H4 (cell line): ENCODE data around the gene OR2B3. TPM values are rescaled to one million over a fixed set of nuclear protein-coding genes. Genes with fewer than 3 reads are reported as not detected.
"Not testable (repeated sequence)": the region's sequence is repeated elsewhere in the genome, so short reads cannot be mapped to it uniquely, and the experiment has no call there.

Experiments
- DNase-seq: peaks from one replicate; pipeline ENCODE4 v3.0.0-alpha.2; 2015; ENCODE audit warnings: low spot score
- total RNA-seq: library from RNA; depleted of rRNA; stranded (reverse); fragments of >200 nt; shearing (Covaris generic); gene quantifications from 2 replicates; pipeline ENCODE4 v1.2.3, GENCODE V29; 2014; rRNA removed

The OR2B3 gene, protein sequence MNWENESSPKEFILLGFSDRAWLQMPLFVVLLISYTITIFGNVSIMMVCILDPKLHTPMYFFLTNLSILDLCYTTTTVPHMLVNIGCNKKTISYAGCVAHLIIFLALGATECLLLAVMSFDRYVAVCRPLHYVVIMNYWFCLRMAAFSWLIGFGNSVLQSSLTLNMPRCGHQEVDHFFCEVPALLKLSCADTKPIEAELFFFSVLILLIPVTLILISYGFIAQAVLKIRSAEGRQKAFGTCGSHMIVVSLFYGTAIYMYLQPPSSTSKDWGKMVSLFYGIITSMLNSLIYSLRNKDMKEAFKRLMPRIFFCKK
- not detected in 2 replicates for total RNA-seq

DNA sequence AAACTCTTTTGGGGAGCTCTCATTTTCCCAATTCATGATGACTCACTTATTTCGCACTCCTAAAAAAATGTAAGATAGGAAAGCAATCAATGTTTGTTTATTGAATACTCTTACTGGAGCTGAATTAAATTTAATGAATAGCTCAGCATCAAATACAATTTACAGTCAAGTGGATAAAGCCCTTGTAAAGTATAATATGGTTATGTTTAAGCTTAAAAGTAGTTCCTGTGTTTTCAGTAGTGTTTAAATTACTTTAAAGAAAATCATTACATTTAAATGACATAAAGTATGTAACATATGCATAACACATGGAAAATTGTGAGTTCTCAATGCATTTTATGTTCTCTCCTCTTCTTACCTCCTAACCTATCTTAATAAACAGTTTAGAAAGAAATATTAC is at the start of gene OR2B3:
Gene OR2B3 (minus strand): TSS at position 101 of the 400 bp plus-strand sequence. CDS start 65 bp downstream, at position 36.
- no peak for DNase-seq

DNA sequence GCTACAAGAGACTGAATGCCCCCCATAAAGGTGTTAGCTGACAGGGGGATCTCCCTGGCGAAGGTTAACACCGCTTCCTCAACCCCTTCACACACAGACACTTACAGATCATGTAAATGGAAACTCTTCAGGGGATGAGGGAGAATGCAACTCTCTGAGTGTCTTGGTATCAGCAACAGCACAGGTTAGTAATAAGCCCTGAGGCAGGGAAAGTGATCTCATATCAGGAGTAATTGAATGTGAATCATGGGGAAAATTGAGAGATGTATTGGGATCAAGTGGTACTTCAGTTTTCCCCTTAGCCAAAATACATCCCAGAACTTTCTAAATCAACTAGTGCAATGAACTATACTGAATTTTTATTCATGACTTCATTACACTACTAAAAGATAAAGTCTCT is 44.6 kb upstream of the OR2B3 start:
- DNase-seq = no peak

DNA sequence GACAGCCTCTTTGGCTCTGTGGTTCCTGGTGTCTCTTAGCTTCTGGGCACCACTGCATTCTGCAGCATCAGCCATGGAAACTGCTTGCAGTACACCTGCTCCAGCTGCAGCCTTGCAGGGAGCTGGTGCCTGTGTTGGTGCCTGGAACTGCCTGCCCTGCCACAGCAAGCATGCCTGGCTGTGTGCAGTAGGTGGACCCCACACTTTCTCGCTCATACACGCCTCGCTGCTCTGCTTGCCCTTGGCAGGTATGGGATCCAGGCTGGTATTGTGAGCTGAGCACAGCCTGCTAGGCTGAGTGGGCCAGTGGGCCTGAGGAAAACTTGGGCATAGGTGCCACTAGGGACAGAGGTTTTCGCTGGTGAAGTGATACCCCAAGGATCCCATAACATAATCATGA is 43.5 kb upstream of the OR2B3 start:
- DNase-seq = no peak

DNA sequence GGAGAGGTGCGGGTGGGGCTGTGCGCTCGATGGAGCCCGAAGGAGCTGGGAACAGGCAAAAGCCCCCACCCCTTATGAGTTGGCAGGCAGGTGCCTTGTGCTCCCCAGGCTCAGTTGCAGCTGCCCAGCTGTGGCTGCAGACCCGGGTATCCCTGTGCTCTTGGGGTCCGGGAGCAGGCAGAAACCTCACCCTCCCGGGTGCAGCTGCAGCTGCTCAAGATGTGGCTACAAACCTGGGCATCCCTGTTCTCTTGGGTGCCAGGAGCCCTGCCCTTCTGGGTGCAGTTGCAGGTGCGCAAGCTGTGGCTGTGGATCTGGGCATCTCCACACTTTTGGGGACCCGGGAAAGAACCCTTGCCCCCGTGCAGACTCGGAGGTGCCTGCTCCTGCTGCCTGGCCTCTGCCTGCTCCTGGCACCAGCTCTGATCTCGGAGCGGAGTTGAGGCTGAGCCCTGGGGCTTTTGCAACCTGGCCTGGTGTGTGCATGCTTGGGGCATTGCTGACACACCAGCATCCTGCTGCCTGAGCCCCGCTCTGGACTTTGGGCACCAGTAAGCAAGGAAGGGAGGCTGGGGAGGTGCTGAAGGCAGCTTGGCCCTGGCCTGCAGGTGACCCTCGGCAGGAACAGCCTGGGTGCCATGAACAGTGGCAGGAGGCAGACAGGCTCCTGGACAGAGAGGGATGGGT is 42.4 kb upstream of the OR2B3 start:
- DNase-seq = no peak

DNA sequence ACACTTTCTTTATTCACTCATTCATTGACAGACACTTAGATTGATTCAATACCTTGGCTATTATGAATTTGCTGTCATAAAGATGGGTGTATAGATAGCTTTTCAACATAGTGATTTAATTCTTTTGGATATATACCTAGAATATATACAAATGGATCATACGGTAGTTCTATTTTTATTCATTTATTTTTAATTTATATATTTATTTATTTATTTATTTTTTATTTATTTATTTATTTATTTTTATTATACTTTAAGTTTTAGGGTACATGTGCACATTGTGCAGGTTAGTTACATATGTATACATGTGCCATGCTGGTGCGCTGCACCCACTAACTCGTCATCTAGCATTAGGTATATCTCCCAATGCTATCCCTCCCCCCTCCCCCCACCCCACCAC is 27.9 kb upstream of the OR2B3 start:
- DNase-seq = not testable (repeated sequence)

DNA sequence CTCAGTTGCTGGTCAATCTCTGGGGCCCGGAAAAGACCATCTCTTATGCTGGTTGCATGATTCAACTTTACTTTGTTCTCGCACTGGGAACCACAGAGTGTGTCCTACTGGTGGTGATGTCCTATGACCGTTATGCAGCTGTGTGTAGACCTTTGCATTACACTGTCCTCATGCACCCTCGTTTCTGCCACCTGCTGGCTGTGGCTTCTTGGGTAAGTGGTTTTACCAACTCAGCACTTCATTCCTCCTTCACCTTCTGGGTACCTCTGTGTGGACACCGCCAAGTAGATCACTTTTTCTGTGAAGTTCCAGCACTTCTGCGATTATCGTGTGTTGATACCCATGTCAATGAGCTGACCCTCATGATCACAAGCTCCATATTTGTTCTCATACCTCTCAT is 25.0 kb upstream of the OR2B3 start:
- no peak for DNase-seq

DNA sequence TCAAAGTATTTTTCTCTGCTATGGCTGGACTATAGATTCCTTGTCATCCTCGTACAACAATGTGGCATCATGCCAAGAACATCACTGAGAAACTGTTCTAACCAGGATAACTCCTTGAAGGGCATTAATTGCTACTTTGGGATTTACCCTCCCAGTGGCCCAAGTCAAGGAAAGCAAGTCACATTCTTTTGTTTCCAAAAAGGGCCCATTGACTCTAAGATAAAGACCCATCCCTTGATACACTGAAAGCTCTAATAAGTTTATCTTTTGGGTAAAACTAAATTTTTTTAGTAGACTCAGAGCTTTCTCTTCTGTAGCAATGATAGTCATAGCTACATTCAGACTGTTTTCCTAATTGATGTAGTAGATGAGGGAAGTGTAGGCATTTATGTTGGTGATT is 20.6 kb upstream of the OR2B3 start, which contains the start of gene OR2J3:
Gene OR2J3 (plus strand): TSS at position 301 of the 400 bp plus-strand sequence. CDS start 3,833 bp downstream, outside the sequence.
- DNase-seq = no peak

DNA sequence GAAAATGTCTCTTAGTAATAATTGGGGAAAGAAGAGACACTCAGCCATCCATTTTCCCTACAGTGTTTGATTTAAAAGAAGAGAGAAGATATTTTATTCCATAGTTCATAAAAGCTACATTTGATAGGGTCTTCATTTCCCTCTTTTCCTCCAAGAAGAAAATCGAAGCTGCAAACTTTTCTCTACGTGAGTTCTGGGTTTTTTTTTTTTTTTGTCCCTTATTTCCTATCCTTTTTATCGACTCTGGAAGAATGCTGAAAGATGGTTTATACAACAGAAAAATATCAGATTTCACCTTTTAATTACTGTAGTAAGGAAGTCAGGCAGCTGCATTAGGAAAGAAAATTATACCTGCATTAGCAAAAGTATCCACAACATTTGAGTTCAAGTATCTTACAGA is 12.1 kb upstream of the OR2B3 start, which contains the start of gene OR2J1:
Gene OR2J1 (plus strand): TSS at position 301 of the 400 bp plus-strand sequence. CDS start 1,453 bp downstream, outside the sequence.
- no peak for DNase-seq

DNA sequence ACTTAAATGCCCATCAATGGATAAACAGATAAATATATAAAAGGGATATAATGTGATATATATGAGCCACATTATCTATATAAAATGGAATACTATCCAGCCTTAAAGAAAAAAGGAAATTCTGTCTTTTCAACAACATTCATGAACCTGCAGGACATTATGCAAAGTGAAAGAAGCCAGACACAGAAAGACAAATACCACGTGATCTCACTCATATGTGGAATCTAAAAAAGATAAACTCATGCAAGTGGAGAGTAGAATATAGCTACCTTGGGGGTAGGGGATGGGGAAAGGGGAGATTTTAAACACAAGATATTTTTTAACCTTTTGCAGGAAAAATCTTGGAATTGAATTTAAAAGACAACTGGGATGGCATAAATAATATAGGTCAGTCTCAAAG is 10.7 kb upstream of the OR2B3 start:
- no peak for DNase-seq

DNA sequence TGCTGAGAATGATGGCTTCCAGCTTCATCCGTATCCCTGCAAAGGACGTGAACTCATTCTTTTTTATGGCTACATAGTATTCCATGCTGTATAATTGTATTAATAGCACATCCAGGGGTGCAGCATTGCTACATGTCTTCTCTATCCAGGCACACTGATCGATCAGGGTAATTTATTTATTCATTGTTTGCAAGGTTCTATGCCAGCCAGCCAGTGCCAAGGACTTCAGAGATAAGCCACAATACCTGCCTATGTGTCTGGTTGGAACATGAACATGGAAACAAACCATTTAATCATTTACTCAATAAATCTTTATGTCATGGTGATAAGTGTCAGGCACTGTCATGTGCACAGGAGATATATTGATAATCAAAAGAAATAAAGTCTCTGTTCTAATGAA is 5.8 kb upstream of the OR2B3 start:
- no peak for DNase-seq

DNA sequence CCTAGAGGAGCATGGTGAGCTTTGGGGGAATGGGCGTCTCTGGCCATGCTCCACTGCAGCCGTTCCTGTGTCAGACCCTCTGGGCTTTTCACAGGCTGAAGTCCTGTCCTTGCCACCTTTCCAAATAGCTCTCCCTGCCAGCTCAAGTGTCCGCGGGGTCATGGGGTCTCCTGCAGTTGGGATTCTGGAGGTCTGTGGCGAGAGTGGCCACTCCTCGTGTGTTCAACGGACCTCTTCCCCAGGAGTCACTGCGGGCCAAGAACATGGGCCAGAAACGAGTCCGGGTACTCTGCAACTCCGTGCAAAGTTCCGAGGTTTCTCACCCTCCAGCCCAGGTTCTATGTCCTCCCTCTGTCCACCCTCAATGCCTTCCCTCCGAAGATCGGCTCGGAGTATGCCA is 4.7 kb downstream of the OR2B3 start:
- DNase-seq = no peak

DNA sequence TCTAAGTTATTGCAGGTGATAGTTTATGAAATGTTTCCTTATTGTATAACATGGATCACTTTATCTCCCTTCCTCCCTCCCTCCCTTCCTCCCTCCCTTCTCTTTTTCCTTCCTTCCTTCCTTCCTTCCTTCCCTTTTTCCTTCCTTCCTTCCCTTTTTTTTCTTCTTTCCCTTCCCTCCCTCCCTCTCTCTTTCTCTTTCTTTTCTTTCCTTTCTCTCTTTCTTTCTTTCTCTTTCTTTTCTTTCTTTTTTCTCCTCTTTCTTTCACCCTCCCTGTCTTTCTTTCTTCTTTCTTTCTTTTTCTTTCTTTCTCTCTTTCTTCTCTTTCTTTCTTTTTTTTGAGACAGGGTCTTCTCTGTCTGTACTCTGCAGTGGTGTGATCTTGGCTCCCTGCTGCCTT is 5.8 kb downstream of the OR2B3 start:
- DNase-seq = no peak

DNA sequence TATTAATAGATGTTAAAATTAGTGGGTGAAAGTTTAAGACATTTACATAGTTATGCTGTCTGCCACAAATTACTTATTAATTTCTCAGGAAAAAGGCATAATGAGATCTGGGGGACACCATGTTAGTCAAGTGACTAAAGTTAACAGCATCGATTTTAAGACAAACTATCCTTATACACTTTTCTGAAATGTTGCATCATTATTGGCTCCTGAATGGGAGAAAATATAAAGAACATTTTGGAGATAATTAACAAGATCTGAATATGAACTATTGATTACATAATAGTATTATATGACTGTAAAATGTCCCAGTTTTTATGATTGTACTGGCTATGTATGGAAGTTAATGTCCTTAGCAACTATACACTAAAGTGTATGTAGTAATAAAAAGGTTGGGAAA is 7.9 kb downstream of the OR2B3 start:
- no peak for DNase-seq

DNA sequence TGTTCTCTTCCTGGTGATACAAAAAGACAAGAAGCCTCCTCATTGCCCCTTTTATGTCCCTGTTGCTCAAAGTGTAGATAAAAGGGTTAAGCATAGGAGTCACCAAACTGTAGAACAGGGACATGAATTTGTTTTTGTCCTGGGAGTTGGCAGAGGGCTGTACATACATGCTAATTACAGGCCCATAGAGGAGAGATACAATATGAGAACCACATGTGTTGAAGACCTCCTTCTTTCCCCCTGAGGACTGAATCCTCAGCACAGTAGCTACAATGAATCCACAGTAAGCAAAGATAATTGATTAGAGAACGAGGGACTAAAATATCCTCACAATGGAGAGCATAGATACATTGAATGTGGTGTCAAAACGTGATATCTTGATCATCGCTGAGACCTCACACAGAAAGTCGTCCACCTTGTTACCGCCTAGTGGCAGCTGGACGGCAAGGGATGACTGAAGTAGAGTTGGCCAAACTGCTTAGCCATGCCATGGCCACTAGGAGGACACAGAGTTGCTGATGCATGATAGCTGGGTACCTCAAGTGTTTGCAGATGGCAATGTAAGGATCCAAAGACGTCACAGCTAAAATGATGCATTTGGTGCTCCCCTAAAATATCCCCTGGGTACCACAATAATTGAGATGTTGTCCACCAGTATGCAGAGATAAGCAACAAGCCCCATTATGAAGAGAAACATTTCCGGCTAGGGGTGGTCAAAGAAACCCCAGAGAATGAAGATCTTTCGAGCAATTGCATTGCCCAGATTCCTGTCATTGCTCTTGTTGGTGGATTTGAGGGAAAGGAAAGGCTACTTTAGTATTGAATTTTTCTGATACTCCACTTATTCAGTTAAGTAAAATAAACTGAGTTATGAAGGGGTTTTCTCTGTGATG is 15.0 kb downstream of the OR2B3 start:
- peak; percentile 43 for DNase-seq

DNA sequence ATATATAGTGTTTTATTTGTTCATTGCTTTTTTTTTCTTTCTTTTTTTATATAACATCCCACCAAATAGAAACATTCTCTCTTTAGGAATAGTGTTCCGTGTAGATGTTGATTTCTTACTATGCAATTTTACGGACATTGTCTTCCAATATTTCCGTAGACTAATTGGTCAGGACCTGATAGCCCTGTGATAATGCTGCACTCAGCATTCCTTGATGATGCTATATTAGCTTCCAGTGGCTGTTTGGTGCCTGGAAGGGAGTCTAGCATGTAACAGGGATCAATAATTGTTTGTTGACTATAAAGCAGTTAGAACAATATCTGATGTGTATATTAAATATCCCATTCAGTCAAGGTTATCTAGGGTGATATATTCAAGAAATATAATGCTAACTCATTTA is 35.4 kb downstream of the OR2B3 start:
- DNase-seq = no peak

DNA sequence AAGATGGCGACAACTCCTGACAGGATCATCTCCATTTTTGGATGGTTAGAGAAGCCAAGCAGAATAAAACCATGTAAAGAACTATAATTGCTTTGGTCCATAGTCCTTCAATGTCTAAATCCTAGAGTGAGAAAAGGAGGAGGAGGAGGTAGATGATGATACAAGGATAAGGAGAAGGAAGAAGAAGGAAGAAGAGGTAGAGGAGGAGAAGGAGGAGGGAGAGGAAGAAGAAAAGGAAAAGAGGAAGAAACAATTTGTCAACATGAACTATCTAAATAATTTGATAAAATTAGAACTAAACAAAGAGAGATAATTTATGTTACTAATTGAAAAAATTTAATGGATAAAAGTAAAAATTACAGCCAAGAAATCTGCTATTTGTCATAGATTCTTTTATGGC is 42.0 kb downstream of the OR2B3 start, which contains the start of gene OR2W1:
Gene OR2W1 (minus strand): TSS at position 101 of the 400 bp plus-strand sequence. CDS start 0 bp downstream, at position 101.
- DNase-seq = no peak

Other genes with a start within 250 kb of the OR2B3 start
- 66.8 and 72.7 TPM in 2 replicates for gene TRIM27, start 163.3 kb downstream of the OR2B3 start, total RNA-seq
- 1.2 and 3.0 TPM in 2 replicates for gene ZNF311, start 82.0 kb downstream of the OR2B3 start, total RNA-seq
- gene OR2W1, start 42.1 kb downstream of the OR2B3 start, total RNA-seq = not detected in 2 replicates
- gene OR2J1, start 12.2 kb upstream of the OR2B3 start, total RNA-seq = not detected in 2 replicates
- gene OR2J3, start 20.7 kb upstream of the OR2B3 start, total RNA-seq = not detected in 2 replicates
- not detected in 2 replicates for gene OR2J2, start 83.6 kb upstream of the OR2B3 start, total RNA-seq
- not detected in 2 replicates for gene OR14J1, start 214.4 kb upstream of the OR2B3 start, total RNA-seq